Measurements from ENCODE around the gene VWA8.
"Not testable (repeated sequence)": the region's sequence is repeated elsewhere in the genome, so short reads cannot be mapped to it uniquely, and the experiment has no call there.

Gene VWA8

GRCh38 chr13:41812237-41812636 is 148.7 kb downstream of the VWA8 start:
- in situ Hi-C loops (cut with MboI; ENCODE audit: low sequenced_read_pairs), result no loop called here

- in situ Hi-C loops (cut with MboI; ENCODE audit: low sequenced_read_pairs), result no loop called here
Measured at GRCh38 chr13:41811588-41812021, 149.3 kb downstream of the VWA8 start.

- in situ Hi-C loops (cut with MboI; ENCODE audit: low sequenced_read_pairs), result no loop called here
Measured at GRCh38 chr13:41809962-41810361, 150.9 kb downstream of the VWA8 start.

- in situ Hi-C loops (cut with MboI; ENCODE audit: low sequenced_read_pairs), result not testable (repeated sequence)
Measured at GRCh38 chr13:41803445-41803735, 157.5 kb downstream of the VWA8 start.

- in situ Hi-C loops (cut with MboI; ENCODE audit: low sequenced_read_pairs), result no loop called here
Measured at GRCh38 chr13:41802684-41803444, 158.0 kb downstream of the VWA8 start.

- in situ Hi-C loops (cut with MboI; ENCODE audit: low sequenced_read_pairs), result no loop called here
Measured at GRCh38 chr13:41802043-41802683, 158.7 kb downstream of the VWA8 start.

GRCh38 chr13:41791056-41791455 is 169.9 kb downstream of the VWA8 start:
- in situ Hi-C loops (cut with MboI; ENCODE audit: low sequenced_read_pairs), result no loop called here

- in situ Hi-C loops (cut with MboI; ENCODE audit: low sequenced_read_pairs), result no loop called here
Measured at GRCh38 chr13:41788552-41788951, 172.4 kb downstream of the VWA8 start.

- in situ Hi-C loops (cut with MboI; ENCODE audit: low sequenced_read_pairs), result no loop called here
Measured at GRCh38 chr13:41785402-41786172, 175.3 kb downstream of the VWA8 start.

- in situ Hi-C loops (cut with MboI; ENCODE audit: low sequenced_read_pairs), result no loop called here
Measured at GRCh38 chr13:41782086-41782485, 178.8 kb downstream of the VWA8 start.

- in situ Hi-C loops (cut with MboI; ENCODE audit: low sequenced_read_pairs), result no loop called here
Measured at GRCh38 chr13:41780715-41781706, 179.9 kb downstream of the VWA8 start.

GRCh38 chr13:41775251-41775650 is 185.7 kb downstream of the VWA8 start:
- in situ Hi-C loops (cut with MboI; ENCODE audit: low sequenced_read_pairs), result no loop called here

- in situ Hi-C loops (cut with MboI; ENCODE audit: low sequenced_read_pairs), result no loop called here
Measured at GRCh38 chr13:41774605-41775218, 186.2 kb downstream of the VWA8 start.

GRCh38 chr13:41767801-41768200 is 193.1 kb downstream of the VWA8 start:
- in situ Hi-C loops (cut with MboI; ENCODE audit: low sequenced_read_pairs), result no loop called here

GRCh38 chr13:41766439-41766838 is 194.5 kb downstream of the VWA8 start:
- in situ Hi-C loops (cut with MboI; ENCODE audit: low sequenced_read_pairs), result no loop called here

GRCh38 chr13:41765813-41766212 is 195.1 kb downstream of the VWA8 start:
- in situ Hi-C loops (cut with MboI; ENCODE audit: low sequenced_read_pairs), result no loop called here

GRCh38 chr13:41765020-41765419 is 195.9 kb downstream of the VWA8 start:
- in situ Hi-C loops (cut with MboI; ENCODE audit: low sequenced_read_pairs), result no loop called here

- in situ Hi-C loops (cut with MboI; ENCODE audit: low sequenced_read_pairs), result no loop called here
Measured at GRCh38 chr13:41764558-41764957, 196.4 kb downstream of the VWA8 start.

- in situ Hi-C loops (cut with MboI; ENCODE audit: low sequenced_read_pairs), result no loop called here
Measured at GRCh38 chr13:41763782-41764181, 197.1 kb downstream of the VWA8 start.

GRCh38 chr13:41762796-41763195 is 198.1 kb downstream of the VWA8 start:
- in situ Hi-C loops (cut with MboI; ENCODE audit: low sequenced_read_pairs), result no loop called here
